EH (cell line): ENCODE data around the gene ELMO1.
"Not testable (repeated sequence)": the region's sequence is repeated elsewhere in the genome, so short reads cannot be mapped to it uniquely, and the experiment has no call there.

Experiments used
- DNase-seq: peaks from one replicate; pipeline ENCODE4 v3.0.0-alpha.2; 2015; ENCODE audit warnings: low read depth

The ELMO1 gene

GRCh38 chr7:37186753-37187152 lies 261.9 kb downstream of the ELMO1 start:
- DNase-seq, result no peak

DNA sequence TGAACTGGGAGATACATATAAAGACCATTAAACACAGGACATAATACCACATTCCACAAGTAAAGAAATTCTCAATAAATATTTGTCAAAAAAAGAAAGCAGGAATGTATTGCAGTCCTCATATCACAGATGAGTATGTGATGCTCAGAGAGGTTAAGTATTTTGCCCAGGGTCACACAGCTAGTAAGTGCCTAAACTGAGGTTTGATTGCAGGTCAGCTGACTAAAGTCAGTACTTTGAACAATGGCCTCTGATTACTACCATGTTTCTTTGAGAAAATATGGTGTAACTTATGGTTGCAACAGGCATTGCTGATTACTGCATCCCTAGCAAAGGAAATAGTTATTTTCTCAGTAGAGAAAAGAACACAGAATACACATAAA lies 267.1 kb downstream of the ELMO1 start:
- no peak for DNase-seq

DNA sequence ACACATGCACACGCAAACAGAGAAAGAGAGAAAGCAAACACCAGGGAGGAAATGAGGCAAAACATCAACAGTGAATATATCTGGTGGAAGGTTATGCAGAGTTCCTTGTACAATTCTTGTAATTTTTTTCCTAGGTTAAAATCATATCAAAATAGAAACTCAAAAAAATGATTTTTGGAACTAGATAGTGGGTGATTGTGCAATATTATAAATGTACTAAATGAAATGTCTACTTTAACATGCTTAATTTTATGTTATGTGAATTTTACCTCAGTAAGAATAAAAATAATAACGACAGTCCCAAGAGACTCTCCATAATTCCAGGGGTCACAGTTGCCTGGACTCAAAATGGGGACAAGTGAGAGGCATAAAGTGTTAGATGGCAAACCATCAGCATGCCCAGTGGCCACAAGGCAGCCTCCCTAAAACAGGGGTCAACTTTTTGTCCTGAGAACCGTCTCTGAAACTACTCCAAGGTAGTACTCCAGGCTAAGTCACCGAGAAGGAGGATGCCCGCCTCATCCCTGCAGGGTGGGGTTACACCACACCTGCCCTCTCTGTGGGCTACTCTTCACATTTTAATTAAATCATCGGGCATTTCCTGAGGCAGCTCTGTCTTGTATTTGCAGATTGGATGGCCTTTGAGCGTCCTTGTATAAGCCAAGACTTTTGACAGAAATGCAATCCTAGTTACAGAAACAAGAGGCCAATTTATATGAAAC lies 267.7 kb downstream of the ELMO1 start:
- DNase-seq, result no peak

GRCh38 chr7:37176079-37176478 lies 272.6 kb downstream of the ELMO1 start:
- DNase-seq, result no peak

DNA sequence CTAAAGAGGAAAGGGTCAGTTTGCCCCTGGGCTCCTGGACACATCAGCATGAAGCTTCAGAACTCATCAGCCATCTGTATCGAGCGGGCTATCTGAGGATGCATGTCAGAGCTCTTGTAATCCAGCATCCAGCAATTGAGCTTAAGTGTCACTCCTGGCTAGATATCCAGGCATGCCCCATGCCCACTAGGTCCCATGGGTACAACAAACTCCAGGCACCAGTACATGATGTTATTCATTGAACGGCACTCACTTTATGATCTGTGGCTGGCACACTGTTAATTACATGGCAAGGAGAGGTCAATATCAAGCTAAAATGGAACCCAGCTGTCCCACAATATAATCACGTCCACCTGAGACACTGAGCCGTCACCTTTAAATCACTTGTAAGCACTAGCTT lies 274.2 kb downstream of the ELMO1 start:
- no peak for DNase-seq

GRCh38 chr7:37173670-37174069 lies 275.0 kb downstream of the ELMO1 start:
- DNase-seq, result no peak

DNA sequence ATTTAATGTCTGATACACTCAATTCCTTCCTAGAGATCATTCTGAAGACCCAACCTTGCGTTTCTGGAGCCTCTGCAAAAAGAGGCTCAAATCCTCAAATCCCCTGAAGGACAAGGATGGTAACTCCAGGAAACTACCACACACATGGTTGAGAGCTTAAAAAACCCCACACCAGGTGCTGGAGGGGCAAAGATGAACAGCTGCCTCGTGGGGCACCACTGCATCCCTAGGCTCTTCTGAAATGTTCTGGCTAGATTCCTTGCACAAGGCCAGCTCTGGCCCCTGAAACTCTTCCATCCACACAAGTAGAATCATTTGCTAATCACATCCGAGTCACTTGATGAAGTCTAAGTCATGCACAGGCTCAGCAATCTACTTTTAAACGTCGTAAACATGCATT lies 286.6 kb downstream of the ELMO1 start:
- no peak for DNase-seq

DNA sequence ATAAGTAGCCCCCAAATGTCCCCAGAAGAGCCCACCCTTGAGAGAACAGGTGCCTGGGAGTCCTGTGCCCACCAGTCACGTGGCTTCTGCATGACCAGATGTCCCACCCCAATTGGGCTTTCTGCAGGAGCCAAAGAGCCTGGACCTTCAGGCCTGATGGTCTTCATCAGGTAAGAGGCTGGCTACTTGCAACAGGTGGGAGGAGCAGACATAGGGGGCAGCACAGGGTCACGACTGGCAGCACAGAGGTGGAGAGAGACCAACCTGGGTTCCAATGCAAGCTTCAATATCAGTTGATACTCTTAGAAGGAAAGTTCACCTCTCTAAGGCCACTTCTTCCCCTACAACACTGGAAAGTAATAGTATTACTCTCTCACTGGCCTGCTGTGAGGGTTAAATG lies 288.0 kb downstream of the ELMO1 start:
- no peak for DNase-seq

DNA sequence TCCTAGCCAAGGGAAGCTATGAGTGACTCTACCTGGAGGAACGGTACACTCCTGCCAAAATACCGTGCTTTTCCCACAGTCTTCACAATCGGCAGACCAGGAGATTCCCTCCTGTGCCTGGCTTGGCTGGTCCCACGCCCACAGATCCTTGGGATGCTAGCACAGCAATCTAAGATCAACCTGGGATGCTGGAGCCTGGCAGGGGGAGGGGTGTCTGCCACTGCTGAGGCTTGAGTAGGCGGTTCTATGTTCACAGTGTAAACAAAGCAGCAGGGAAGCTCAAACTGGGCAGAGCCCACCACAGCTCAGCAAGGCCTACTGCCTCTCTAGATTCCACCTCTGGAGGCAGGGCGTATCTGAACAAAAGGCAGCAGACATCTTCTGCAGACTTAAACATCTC lies 295.3 kb downstream of the ELMO1 start:
- no peak for DNase-seq

GRCh38 chr7:37151741-37152413 lies 296.8 kb downstream of the ELMO1 start:
- no peak for DNase-seq

- no peak for DNase-seq
Measured at GRCh38 chr7:37150856-37151255, 297.8 kb downstream of the ELMO1 start.

DNA sequence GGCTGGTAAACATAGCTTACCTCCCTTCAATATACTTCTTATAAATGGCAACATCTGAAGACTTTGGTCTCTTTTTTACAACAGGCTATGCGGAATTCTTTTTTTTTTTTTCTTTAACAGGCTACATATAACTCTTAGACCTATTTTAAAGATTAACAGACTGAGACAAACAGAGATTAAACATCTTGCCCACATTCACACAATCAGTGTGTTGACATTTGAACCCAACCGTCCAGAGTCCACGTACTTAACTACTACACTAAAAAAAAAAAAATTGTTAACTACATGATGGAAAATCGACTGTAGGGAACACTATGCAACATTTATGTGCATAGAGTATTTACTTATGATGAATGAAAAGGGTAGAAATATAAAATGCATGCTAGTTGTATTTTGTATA lies 298.5 kb downstream of the ELMO1 start:
- no peak for DNase-seq

DNA sequence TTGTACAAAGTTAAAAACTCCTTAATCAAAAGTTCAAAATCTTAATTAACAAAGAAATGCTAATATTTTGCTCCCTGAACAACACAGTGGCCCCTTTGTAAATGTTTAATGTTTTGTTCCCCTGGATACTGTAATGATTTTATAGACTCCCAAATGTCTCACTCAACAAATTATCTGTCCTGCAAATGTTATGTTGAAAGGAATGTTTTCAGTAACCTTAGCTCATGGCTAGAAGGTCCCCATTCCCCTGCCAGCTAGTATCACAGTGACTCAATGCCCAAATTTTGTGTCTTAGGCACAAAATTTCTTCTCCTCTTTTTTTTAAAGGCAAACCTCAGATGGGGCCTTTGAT lies 298.9 kb downstream of the ELMO1 start:
- DNase-seq, result no peak

GRCh38 chr7:37149051-37149772 lies 299.5 kb downstream of the ELMO1 start:
- DNase-seq, result no peak

DNA sequence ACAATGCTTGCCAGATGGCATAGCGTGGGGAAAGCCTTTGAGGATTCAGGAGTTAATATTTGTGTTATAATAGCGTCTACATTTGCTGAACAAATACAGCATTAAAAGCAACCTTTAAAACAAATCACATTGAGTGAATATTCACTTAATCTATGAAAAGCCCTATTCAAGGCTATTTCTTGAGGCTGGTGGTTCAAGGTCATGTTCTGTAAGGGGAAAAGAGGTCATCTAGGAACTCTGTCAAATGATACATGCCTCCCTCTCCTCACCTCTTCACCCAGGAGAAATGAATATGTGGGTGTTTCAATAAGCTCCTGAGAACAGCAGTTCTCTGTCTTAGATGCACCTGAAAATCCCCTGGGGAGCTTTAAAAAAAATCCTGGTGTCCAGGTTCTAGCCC lies 303.0 kb downstream of the ELMO1 start:
- no peak for DNase-seq

DNA sequence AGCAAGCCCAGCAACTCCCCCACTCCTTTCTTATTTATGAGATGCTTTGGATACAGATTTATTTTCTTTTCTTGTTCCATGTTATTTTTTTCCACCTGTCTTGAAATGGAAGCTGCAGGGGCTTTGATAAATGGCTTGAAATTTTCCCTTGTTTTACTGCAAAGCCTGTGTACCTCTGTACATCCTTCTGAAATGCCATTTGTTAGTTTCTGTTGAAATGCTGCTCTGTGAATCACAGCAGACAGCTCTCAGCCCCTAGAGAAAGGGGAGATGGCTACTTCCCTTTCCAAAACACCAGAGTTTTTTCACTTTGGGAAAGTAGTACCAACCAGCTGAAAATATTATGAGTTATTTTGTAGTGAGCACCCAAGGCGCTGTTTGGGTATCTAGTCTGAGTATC lies 304.2 kb downstream of the ELMO1 start:
- no peak for DNase-seq

- peak; percentile 15 for DNase-seq
Measured at GRCh38 chr7:37142958-37143357, 305.7 kb downstream of the ELMO1 start.

- no peak for DNase-seq
Measured at GRCh38 chr7:37141742-37142141, 306.9 kb downstream of the ELMO1 start.

DNA sequence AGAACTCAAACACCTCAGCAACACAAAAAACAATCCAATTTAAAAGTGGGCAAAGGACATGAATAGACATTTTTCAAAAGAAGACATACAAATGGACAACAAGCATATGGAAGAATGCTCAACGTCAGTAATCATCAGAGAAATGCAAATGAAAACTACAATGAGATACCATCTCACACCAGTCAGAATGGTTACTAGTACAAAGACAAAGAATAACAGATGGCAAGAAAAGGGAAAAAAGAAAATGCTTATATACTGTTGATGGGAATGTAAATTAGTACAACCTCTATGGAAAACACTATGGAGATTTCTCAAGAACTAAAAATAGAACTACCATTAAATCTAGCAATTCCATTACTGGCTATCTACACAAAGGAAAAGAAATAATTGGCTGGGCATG lies 314.8 kb downstream of the ELMO1 start:
- DNase-seq, result not testable (repeated sequence)

DNA sequence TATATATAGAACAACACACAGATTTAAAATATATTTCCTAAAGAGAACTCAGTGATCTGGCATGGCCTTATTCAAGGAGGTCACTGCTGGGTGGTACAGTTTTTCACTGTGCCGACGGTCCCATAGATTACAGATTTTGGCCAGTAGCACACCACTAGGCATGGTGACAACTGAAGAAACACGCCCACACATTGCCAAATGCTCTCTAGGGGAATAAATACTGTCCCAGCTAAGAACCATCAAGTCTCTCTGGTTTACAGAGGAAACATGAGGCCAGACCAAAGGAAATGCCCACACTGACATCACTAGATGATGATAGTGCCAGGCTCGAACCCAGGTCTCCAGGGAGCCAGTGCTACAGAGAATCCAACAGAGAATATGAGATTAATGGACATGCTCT lies 316.8 kb downstream of the ELMO1 start:
- no peak for DNase-seq

- DNase-seq, result no peak
Measured at GRCh38 chr7:37129035-37129425, 319.6 kb downstream of the ELMO1 start.

- no peak for DNase-seq
Measured at GRCh38 chr7:37128327-37129034, 320.2 kb downstream of the ELMO1 start.
